Measurements from ENCODE around the gene GMDS.

DNA sequence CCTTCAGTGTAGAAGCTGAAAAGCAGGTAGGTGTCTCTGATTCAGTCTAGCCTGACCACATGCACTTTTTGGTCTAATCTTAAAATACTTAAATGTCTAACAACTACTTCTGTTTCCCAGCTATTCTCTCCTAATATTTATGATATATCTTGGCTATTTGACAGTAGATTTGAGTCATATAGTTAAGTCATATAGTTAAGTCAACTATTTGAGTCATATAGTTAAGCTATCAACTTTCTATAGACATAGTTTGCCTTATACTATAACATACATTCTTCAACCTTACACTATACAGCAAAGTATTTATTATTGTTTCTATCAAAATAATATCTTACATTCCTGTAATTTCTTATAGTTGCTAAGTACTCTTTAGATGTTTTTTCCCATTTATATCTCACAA is 110.9 kb downstream of the GMDS start:
- TF ChIP-seq CTCF (conservative IDR thresholded peaks at IDR 0.05; ENCODE audit: low read depth in 2 of 2) = no peak
- no peak for TF ChIP-seq CREB1 (CRISPR knock-in tag; IDR thresholded peaks at IDR 0.05; ENCODE audit: low read depth)
- no peak for TF ChIP-seq EZH2 (IDR thresholded peaks at IDR 0.05; ENCODE audit: low read depth, unreplicated experiment)
- TF ChIP-seq EZH2phosphoT487 (IDR thresholded peaks at IDR 0.05; ENCODE audit: unreplicated experiment) = no peak
- TF ChIP-seq POLR2AphosphoS5 (IDR thresholded peaks at IDR 0.05; ENCODE audit: low read depth) = no peak
